MM.1S (cell line): Measurements from ENCODE around the gene RBPMS2.
"Not testable (repeated sequence)": the region's sequence is repeated elsewhere in the genome, so short reads cannot be mapped to it uniquely, and the experiment has no call there.

Experiments used
- DNase-seq: peaks from one replicate; pipeline ENCODE4 v3.0.0-alpha.2; 2015
- H2AFZ ChIP-seq: fragments of 300-600 bp; sonication (generic); 2 replicates; pipeline ENCODE4 v1.6.0; 2016; ENCODE audit warnings: antibody characterized with exemption, low read length
- H3F3A ChIP-seq: fragments of 300-600 bp; sonication (generic); 2 replicates; pipeline ENCODE4 v1.6.1; 2016; ENCODE audit warnings: mild to moderate bottlenecking, antibody characterized with exemption, low read length, moderate library complexity, mixed read lengths; ENCODE audit not compliant: insufficient read depth
- H3K27ac ChIP-seq: fragments of 300-600 bp; sonication (generic); 2 replicates; pipeline ENCODE4 v1.5.1; 2016; ENCODE audit warnings: mild to moderate bottlenecking, low read length
- H3K27me3 ChIP-seq: fragments of 300-600 bp; sonication (generic); replicated peaks from 2 replicates; pipeline ENCODE4 v1.6.0; 2016; ENCODE audit warnings: low read length; ENCODE audit not compliant: insufficient read depth
- H3K36me3 ChIP-seq: fragments of 300-600 bp; sonication (generic); replicated peaks from 2 replicates; pipeline ENCODE4 v1.6.1; 2016; ENCODE audit warnings: mild to moderate bottlenecking, low read length, mixed read lengths; ENCODE audit not compliant: insufficient read depth
- H3K4me1 ChIP-seq: fragments of 300-600 bp; sonication (generic); 2 replicates; pipeline ENCODE4 v1.6.1; 2016; ENCODE audit warnings: low read length, mixed read lengths
- H3K4me2 ChIP-seq: fragments of 300-600 bp; sonication (generic); 2 replicates; pipeline ENCODE4 v1.6.0; 2016; ENCODE audit warnings: low read depth, low read length
- H3K4me3 ChIP-seq: fragments of 300-600 bp; sonication (generic); 2 replicates; pipeline ENCODE4 v1.5.1; 2016; ENCODE audit warnings: low read length, mixed read lengths
- H3K79me2 ChIP-seq: fragments of 300-600 bp; sonication (generic); 2 replicates; pipeline ENCODE4 v1.6.1; 2016; ENCODE audit warnings: mixed run types, low read length, mixed read lengths
- H3K9ac ChIP-seq: fragments of 300-600 bp; sonication (generic); 2 replicates; pipeline ENCODE4 v1.6.1; 2016; ENCODE audit warnings: low read length, mixed read lengths
- H3K9me2 ChIP-seq: fragments of 300-600 bp; sonication (generic); replicated peaks from 2 replicates; pipeline ENCODE4 v1.6.1; 2016; ENCODE audit warnings: mild to moderate bottlenecking, low read length, mixed read lengths; ENCODE audit not compliant: insufficient read depth
- H3K9me3 ChIP-seq: fragments of 300-600 bp; sonication (generic); replicated peaks from 2 replicates; pipeline ENCODE4 v1.6.1; 2016; ENCODE audit warnings: mild to moderate bottlenecking, low read length, mixed read lengths; ENCODE audit not compliant: insufficient read depth
- H4K20me1 ChIP-seq: fragments of 300-600 bp; sonication (generic); 2 replicates; pipeline ENCODE4 v1.6.1; 2016; ENCODE audit warnings: mild to moderate bottlenecking, low read length, moderate library complexity, mixed read lengths; ENCODE audit not compliant: insufficient read depth
- EZH2 ChIP-seq: fragments of 300-600 bp; sonication (generic); optimal IDR thresholded peaks from 2 replicates; pipeline ENCODE3; 2017; ENCODE audit warnings: low read depth, mild to moderate bottlenecking, antibody characterized with exemption, low read length, mixed read lengths
- EZH2phosphoT487 ChIP-seq: fragments of 300-600 bp; sonication (generic); IDR thresholded peaks from 2 replicates; pipeline ENCODE4 v1.6.1; 2018; ENCODE audit warnings: antibody characterized with exemption, low read length
- TF ChIP-seq, protein P1 (sequence below): fragments of 300-600 bp; sonication (generic); IDR thresholded peaks from 2 replicates; pipeline ENCODE4 v1.5.1; 2016; ENCODE audit warnings: antibody characterized with exemption, low read length, mixed read lengths

RBPMS2 gene

DNA sequence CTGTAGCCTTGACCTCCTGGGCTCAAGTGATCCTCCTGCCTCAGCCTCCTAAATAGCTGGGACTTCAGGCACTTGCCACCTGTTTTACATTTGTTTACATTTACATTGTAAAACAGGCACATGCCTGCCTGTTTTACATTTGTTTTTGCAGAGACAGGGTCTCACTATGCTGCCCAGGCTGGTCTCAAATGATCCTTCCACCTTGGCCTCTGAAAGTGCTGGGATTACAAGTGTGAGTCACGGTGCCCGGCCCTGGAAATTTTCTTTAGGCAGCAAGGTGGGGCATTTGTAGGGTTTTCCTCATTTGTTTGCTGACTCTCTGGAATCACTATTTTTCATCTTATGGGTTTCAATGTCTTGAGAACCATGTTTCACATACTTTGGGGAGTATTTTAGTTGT, 25.1 kb upstream of the RBPMS2 start:
- Histone ChIP-seq H3K9ac (no peak overlapping the region), H3K4me2 (no peak overlapping the region), H3K9me3 (no peaks in the 10 kb centered on the region), H3K27me3 (no peaks in the 10 kb centered on the region), H3K36me3 (no peaks in the 10 kb centered on the region), H3K4me1 (no peaks in the 10 kb centered on the region), H3K4me3 (no peak overlapping the region), H3K9me2 (no peaks in the 10 kb centered on the region), H2AFZ (no peak overlapping the region), H3F3A (no peaks in the 10 kb centered on the region), H3K27ac (no peak overlapping the region), H3K79me2 (no peaks in the 10 kb centered on the region), H4K20me1 (no peaks in the 10 kb centered on the region)
- DNase-seq: no peak
- TF ChIP-seq, protein P1, sequence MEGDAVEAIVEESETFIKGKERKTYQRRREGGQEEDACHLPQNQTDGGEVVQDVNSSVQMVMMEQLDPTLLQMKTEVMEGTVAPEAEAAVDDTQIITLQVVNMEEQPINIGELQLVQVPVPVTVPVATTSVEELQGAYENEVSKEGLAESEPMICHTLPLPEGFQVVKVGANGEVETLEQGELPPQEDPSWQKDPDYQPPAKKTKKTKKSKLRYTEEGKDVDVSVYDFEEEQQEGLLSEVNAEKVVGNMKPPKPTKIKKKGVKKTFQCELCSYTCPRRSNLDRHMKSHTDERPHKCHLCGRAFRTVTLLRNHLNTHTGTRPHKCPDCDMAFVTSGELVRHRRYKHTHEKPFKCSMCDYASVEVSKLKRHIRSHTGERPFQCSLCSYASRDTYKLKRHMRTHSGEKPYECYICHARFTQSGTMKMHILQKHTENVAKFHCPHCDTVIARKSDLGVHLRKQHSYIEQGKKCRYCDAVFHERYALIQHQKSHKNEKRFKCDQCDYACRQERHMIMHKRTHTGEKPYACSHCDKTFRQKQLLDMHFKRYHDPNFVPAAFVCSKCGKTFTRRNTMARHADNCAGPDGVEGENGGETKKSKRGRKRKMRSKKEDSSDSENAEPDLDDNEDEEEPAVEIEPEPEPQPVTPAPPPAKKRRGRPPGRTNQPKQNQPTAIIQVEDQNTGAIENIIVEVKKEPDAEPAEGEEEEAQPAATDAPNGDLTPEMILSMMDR: no peak
- TF ChIP-seq EZH2phosphoT487 (no peak), EZH2 (no peak)

DNA sequence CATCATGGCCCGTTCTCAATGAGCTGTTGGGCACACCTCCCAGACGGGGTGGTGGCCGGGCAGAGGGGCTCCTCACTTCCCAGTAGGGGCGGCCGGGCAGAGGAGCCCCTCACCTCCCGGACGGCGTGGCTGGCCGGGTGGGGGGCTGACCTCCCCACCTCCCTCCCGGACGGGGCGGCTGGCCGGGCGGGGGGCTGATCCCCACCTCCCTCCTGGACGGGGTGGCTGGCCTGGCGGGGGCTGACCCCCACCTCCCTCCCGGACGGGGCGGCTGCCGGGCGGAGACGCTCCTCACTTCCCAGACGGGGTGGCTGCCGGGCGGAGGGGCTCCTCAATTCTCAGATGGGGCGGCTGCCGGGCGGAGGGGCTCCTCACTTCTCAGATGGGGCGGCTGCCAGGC, 23.5 kb upstream of the RBPMS2 start:
- H3K27ac ChIP-seq, H3K9me2 ChIP-seq, DNase-seq, H3K79me2 ChIP-seq, H3K9ac ChIP-seq, H3F3A ChIP-seq, H2AFZ ChIP-seq, H3K36me3 ChIP-seq, H3K9me3 ChIP-seq, H3K4me1 ChIP-seq, H3K27me3 ChIP-seq, H4K20me1 ChIP-seq, H3K4me2 ChIP-seq, H3K4me3 ChIP-seq: not testable (repeated sequence)

DNA sequence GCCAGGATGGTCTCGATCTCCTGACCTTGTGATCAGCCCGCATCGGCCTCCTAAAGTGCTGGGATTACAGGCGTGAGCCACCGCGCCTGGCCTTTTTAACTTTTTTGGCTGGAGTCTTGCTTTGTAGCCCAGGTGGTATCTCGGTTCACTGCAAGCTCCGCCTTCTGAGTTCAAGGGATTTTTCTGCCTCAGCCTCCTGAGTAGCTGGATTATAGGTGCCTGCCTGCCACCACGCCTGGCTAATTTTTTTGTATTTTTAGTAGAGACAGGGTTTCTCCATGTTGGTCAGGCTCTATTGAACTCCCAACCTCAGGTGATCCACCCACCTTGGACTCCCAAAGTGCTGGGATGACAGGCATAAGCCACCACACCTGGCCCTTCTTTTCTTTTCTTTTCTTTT, 20.5 kb upstream of the RBPMS2 start:
- not testable (repeated sequence) for H3K9ac ChIP-seq, H3K27me3 ChIP-seq, H3K27ac ChIP-seq, H2AFZ ChIP-seq, H3K9me2 ChIP-seq, H3F3A ChIP-seq, H4K20me1 ChIP-seq, H3K36me3 ChIP-seq, H3K79me2 ChIP-seq, H3K4me1 ChIP-seq, H3K9me3 ChIP-seq, DNase-seq, H3K4me2 ChIP-seq, H3K4me3 ChIP-seq

DNA sequence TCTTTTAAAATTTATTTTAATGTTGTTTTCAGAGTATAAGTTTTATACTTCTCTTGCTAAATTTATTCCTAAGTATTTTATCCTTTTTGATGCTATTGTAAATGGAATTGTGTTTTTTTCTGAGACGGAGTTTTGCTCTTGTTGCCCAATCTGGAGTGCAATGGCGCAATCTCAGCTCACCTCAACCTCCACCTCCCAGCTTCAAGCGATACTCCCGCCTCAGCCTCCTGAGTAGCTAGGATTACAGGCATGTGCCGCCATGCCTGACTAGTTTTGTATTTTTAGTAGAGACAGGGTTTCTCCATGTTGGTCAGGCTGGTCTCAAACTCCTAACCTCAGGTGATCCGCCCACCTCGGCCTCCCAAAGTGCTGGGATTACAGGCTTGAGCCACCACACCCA, 19.9 kb upstream of the RBPMS2 start:
- H3K79me2 ChIP-seq, H3K27ac ChIP-seq, H3K9me3 ChIP-seq, H3K27me3 ChIP-seq, H3K4me1 ChIP-seq, H3K4me3 ChIP-seq, DNase-seq, H2AFZ ChIP-seq, H3K9ac ChIP-seq, H3K9me2 ChIP-seq, H3K36me3 ChIP-seq, H4K20me1 ChIP-seq, H3K4me2 ChIP-seq, H3F3A ChIP-seq: not testable (repeated sequence)

DNA sequence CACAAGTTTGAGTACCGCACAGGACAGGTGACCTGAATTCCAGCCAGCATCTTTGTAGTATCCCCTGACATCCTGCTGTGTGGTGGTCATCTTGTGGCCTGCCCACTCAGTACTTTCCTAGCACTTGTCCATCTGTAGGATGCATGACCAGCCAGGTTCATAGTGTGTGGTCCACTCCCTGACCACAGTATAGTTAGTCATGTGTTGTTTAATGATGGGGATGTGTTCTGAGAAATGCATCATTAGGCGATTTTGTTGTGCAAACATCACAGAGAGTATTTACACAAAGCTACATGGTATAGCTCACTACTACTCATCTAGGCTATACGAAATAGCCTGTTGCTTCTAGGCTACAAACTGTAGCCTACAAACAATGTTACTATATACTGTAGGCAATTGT, 16.9 kb upstream of the RBPMS2 start:
- TF ChIP-seq EZH2phosphoT487 (no peak), EZH2 (no peak)
- TF ChIP-seq, protein P1: no peak
- H3K27ac ChIP-seq: no peak overlapping the region
- no peaks in the 10 kb centered on the region for H3K9me2 ChIP-seq
- no peak overlapping the region for H3K9ac ChIP-seq
- no peak for DNase-seq
- H2AFZ ChIP-seq: no peak overlapping the region
- no peaks in the 10 kb centered on the region for H3K36me3 ChIP-seq
- H3K79me2 ChIP-seq: no peaks in the 10 kb centered on the region
- H3K9me3 ChIP-seq: no peaks in the 10 kb centered on the region
- no peaks in the 10 kb centered on the region for H3K27me3 ChIP-seq
- no peaks in the 10 kb centered on the region for H3F3A ChIP-seq
- H3K4me2 ChIP-seq: no peak overlapping the region
- no peaks in the 10 kb centered on the region for H4K20me1 ChIP-seq
- H3K4me1 ChIP-seq: no peaks in the 10 kb centered on the region
- H3K4me3 ChIP-seq: no peak overlapping the region
